GM10266 (cell line): Measurements from ENCODE around the gene LYRM2.

Experiments
- DNase-seq: peaks from one replicate; pipeline ENCODE4 v3.0.0; 2012; ENCODE audit errors: extremely low spot score
- TF ChIP-seq, protein P1 (sequence below): IDR thresholded peaks from 2 replicates; pipeline ENCODE4 v1.5.1; 2012; ENCODE audit warnings: mild to moderate bottlenecking, low read depth; ENCODE audit not compliant: control insufficient read depth, insufficient read depth; ENCODE audit errors: missing control alignments

Gene LYRM2

GRCh38 chr6:89610149-89610642 lies 28.4 kb downstream of the LYRM2 start:
- DNase-seq, result peak; percentile 56
- TF ChIP-seq, protein P1, sequence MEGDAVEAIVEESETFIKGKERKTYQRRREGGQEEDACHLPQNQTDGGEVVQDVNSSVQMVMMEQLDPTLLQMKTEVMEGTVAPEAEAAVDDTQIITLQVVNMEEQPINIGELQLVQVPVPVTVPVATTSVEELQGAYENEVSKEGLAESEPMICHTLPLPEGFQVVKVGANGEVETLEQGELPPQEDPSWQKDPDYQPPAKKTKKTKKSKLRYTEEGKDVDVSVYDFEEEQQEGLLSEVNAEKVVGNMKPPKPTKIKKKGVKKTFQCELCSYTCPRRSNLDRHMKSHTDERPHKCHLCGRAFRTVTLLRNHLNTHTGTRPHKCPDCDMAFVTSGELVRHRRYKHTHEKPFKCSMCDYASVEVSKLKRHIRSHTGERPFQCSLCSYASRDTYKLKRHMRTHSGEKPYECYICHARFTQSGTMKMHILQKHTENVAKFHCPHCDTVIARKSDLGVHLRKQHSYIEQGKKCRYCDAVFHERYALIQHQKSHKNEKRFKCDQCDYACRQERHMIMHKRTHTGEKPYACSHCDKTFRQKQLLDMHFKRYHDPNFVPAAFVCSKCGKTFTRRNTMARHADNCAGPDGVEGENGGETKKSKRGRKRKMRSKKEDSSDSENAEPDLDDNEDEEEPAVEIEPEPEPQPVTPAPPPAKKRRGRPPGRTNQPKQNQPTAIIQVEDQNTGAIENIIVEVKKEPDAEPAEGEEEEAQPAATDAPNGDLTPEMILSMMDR, result peak; percentile 87

- no peak for DNase-seq
- TF ChIP-seq, protein P1, result no peak
These were observed 32.7 kb downstream of the LYRM2 start for GRCh38 chr6:89605861-89606260.

GRCh38 chr6:89604653-89605052 lies 33.9 kb downstream of the LYRM2 start:
- no peak for DNase-seq
- TF ChIP-seq, protein P1, result no peak

DNA sequence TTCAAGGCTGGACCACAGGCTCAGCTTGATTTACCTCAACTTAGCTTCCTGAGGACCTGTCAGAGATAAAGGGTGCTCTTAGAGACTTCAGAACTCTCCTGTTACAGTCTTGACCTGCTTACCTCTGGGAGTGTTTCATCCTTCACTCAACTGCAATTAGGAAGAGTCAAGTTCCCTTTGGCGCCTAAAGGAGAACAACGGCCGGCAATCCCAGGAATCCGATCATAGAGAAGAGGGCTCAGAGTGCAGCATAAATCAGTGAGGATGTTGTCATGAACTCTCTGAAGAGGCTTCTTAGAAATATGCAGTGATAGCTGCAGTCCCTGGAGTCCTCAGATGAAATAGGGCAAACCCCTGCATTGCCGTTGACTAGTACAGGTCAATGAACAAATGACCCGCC lies 36.4 kb downstream of the LYRM2 start:
- no peak for DNase-seq

DNA sequence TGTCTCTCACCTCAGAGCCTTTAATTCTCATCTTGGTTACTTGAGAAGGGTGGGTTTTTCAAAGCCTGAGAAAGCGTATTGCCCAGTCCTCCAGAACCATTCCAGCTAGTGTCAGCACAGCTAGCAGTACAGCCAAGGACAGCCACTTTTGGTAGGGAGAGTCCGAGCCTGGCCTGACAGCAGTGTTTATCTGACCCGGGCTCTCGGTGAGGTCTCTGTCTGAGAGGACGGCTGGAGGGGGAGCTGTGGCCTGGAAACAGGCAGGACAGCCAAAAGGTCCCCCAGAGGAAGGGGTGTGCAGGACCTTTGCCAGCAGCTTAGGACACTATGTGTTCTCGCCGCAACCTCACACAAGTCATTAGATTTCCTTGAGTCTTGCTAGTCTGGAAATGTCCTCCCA lies 38.8 kb downstream of the LYRM2 start:
- TF ChIP-seq, protein P1, result no peak
- DNase-seq, result no peak

More for the DNA sequence above, 36.4 kb downstream of the LYRM2 start:
- TF ChIP-seq, protein P1, result no peak

DNA sequence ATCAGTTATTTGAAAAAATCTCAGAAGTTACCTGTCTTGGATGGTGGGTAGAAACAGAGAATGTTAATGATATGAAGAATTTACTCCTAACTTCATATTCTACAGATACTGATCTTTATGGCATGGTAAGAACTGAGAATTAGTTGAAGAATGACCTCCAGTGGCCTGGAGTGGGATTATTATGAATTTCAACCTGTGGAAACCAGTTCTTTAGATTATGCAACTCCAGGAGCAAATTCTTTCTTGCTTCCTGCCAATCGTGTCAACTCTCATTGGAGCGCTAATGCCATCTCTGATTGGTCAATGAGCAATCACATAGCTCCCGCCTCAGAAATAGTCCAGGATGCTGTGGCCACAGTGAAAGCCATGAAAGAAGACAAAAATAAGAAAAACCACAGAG lies 40.6 kb downstream of the LYRM2 start:
- no peak for DNase-seq
- TF ChIP-seq, protein P1, result no peak

- TF ChIP-seq, protein P1, result no peak
- DNase-seq, result no peak
These were observed 41.2 kb downstream of the LYRM2 start for GRCh38 chr6:89597372-89597771.
